ENCODE data around the gene LMTK2.

- TF ChIP-seq CTCF (conservative IDR thresholded peaks at IDR 0.05; ENCODE audit: low read depth in 2 of 2) = no peak
- no peak for TF ChIP-seq EZH2phosphoT487 (IDR thresholded peaks at IDR 0.05; ENCODE audit: unreplicated experiment)
- TF ChIP-seq EZH2 (IDR thresholded peaks at IDR 0.05; ENCODE audit: low read depth, unreplicated experiment) = no peak
- no peak for TF ChIP-seq REST (IDR thresholded peaks at IDR 0.05; ENCODE audit: unreplicated experiment)
- no peak for TF ChIP-seq POLR2AphosphoS5 (IDR thresholded peaks at IDR 0.05; ENCODE audit: low read depth)
- no peak for TF ChIP-seq JUNB (IDR thresholded peaks at IDR 0.05; ENCODE audit: unreplicated experiment)
Measured at GRCh38 chr7:98242342-98242741, 135.7 kb downstream of the LMTK2 start.
